Gastrocnemius medialis (tissue), 4 donors: ENCODE measurements around the gene DPH2. TPM values are rescaled to one million over a fixed set of nuclear protein-coding genes. Genes with fewer than 3 reads are reported as not detected.

ENCODE experiments used
- ATAC-seq, 2 donors: fragments of 150-250 bp; one replicate each; pipeline ENCODE4 v1.9.1; 2016
- DNase-seq, 2 donors: peaks; one replicate each; pipeline ENCODE4 v3.0.0-alpha.2; 2019
- H3K27ac ChIP-seq, 4 donors: fragments of 200-600 bp; sonication (generic); 1 replicate in 1 of 4; 2 replicates in 3 of 4; pipeline ENCODE4 v1.5.1; 2016 to 2018; ENCODE audit warnings: mild to moderate bottlenecking in 2 of 4, moderate library complexity in 1 of 4
- H3K27me3 ChIP-seq, 3 donors: fragments of 200-600 bp; sonication (generic) in 2 of 3; 1 replicate in 1 of 3; 2 replicates in 2 of 3; pipeline versions ENCODE4 v1.5.1 to v1.6.0; 2016 to 2019; ENCODE audit warnings: mild to moderate bottlenecking in 1 of 3, moderate library complexity in 1 of 3
- H3K36me3 ChIP-seq, 2 donors: fragments of 200-600 bp; sonication (generic) in 1 of 2; one replicate each; pipeline ENCODE4 v1.5.1; 2017 to 2018
- H3K4me1 ChIP-seq, 2 donors: fragments of 200-600 bp; sonication (generic) in 1 of 2; one replicate each; pipeline ENCODE4 v1.5.1; 2016 to 2017; ENCODE audit warnings: mild to moderate bottlenecking in 2 of 2
- H3K4me3 ChIP-seq, 4 donors: fragments of 200-600 bp; sonication (generic) in 3 of 4; 1 replicate in 1 of 4; 2 replicates in 3 of 4; pipeline ENCODE4 v1.5.1; 2016 to 2019; ENCODE audit warnings: mild to moderate bottlenecking in 2 of 4
- H3K9me3 ChIP-seq, 3 donors: fragments of 200-600 bp; sonication (generic) in 2 of 3; 1 replicate in 1 of 3; 2 replicates in 2 of 3; pipeline ENCODE4 v1.5.1; 2016 to 2019
- CTCF ChIP-seq, 5 experiments: fragments of 450-650 bp in 3 of 5; fragments of 200-600 bp in 2 of 5; sonication (generic) in 2 of 5; IDR thresholded peaks in 4 of 5; conservative IDR thresholded peaks in 1 of 5; 1 replicate in 4 of 5; 2 replicates in 1 of 5; pipeline ENCODE4 v1.5.1; 2016 to 2019; ENCODE audit warnings: antibody characterized with exemption in 5 of 5, mild to moderate bottlenecking in 3 of 5, moderate library complexity in 3 of 5
- POLR2A ChIP-seq, 2 donors: fragments of 450-650 bp; IDR thresholded peaks; one replicate each; pipeline ENCODE4 v1.6.1; 2017; ENCODE audit warnings: antibody characterized with exemption in 2 of 2, mild to moderate bottlenecking in 2 of 2, moderate library complexity in 2 of 2
- in situ Hi-C, 4 donors: fragments of 200-750 bp; cut with MboI; loops; one replicate each; pipeline versions ENCODE4 v1.15.0 to v1.8.0; 2017; ENCODE audit warnings: low sequenced_read_pairs in 4 of 4
- intact Hi-C: fragments of 100-400 bp; cut with DNase I; formaldehyde crosslinking; loops from one replicate; pipeline ENCODE4 v1.15.1; 2023; ENCODE audit warnings: low total_unique reads
- total RNA-seq, 4 donors: library from RNA; depleted of rRNA; stranded (reverse); fragments of >200 nt; gene quantifications; one replicate each; pipeline versions ENCODE4 v1.1.0 to v1.2.3, GENCODE V29; 2016

Gene DPH2
- total RNA-seq, 4 donors from 2014 or later, result 53.1 to 68.3 (median 55.3) TPM

- intact Hi-C loops (no loop called here), in situ Hi-C loops (no loop called here)
- Histone ChIP-seq H3K27me3 (no peaks in the 10 kb centered on the region), H3K36me3 (peaks cover 0 to 98% of the 10 kb centered on the region in 2 donors), H3K27ac (no peak overlapping the region), H3K4me3 (no peak overlapping the region), H3K9me3 (no peaks in the 10 kb centered on the region), H3K4me1 (peaks cover 0 to 5% of the 10 kb centered on the region in 2 donors)
- no peak for ATAC-seq
- no peak for DNase-seq
- TF ChIP-seq POLR2A (IDR thresholded peaks at IDR 0.05) (no peak), CTCF (IDR thresholded peaks at IDR 0.05 in 4 of 5, conservative IDR thresholded peaks at IDR 0.05 in 1 of 5) (no peak)
Observed at GRCh38 chr1:43962324-43962723, 7.5 kb upstream of the DPH2 start.

- intact Hi-C loops, result no loop called here
- Histone ChIP-seq H3K4me1 (peaks cover 0 to 5% of the 10 kb centered on the region in 2 donors), H3K27me3 (no peaks in the 10 kb centered on the region), H3K27ac (no peak overlapping the region), H3K9me3 (no peaks in the 10 kb centered on the region), H3K4me3 (no peak overlapping the region), H3K36me3 (peaks cover 0 to 97% of the 10 kb centered on the region in 2 donors)
- in situ Hi-C loops, result no loop called here
- no peak for TF ChIP-seq POLR2A (IDR thresholded peaks at IDR 0.05)
- no peak for TF ChIP-seq CTCF (IDR thresholded peaks at IDR 0.05 in 4 of 5, conservative IDR thresholded peaks at IDR 0.05 in 1 of 5)
- DNase-seq (no peak), ATAC-seq (no peak)
Observed at GRCh38 chr1:43963006-43963405, 6.8 kb upstream of the DPH2 start.

GRCh38 chr1:43963890-43964289 lies 5.9 kb upstream of the DPH2 start:
- intact Hi-C loops (no loop called here), in situ Hi-C loops (no loop called here)
- Histone ChIP-seq H3K27me3 (no peaks in the 10 kb centered on the region), H3K36me3 (peaks cover 0 to 88% of the 10 kb centered on the region in 2 donors), H3K9me3 (no peaks in the 10 kb centered on the region), H3K27ac (no peak overlapping the region), H3K4me1 (peaks cover 0 to 5% of the 10 kb centered on the region in 2 donors), H3K4me3 (no peak overlapping the region)
- DNase-seq, result no peak
- no peak for ATAC-seq
- TF ChIP-seq POLR2A (IDR thresholded peaks at IDR 0.05) (no peak), CTCF (IDR thresholded peaks at IDR 0.05 in 4 of 5, conservative IDR thresholded peaks at IDR 0.05 in 1 of 5) (no peak)

- Histone ChIP-seq H3K9me3 (no peaks in the 10 kb centered on the region), H3K27me3 (no peaks in the 10 kb centered on the region), H3K4me3 (no peak overlapping the region), H3K4me1 (peaks cover 0 to 6% of the 10 kb centered on the region in 2 donors), H3K27ac (no peak overlapping the region), H3K36me3 (peaks cover 0 to 74% of the 10 kb centered on the region in 2 donors)
- ATAC-seq (no peak), DNase-seq (no peak)
- TF ChIP-seq CTCF (IDR thresholded peaks at IDR 0.05 in 4 of 5, conservative IDR thresholded peaks at IDR 0.05 in 1 of 5) (no peak), POLR2A (IDR thresholded peaks at IDR 0.05) (no peak)
- in situ Hi-C loops, result no loop called here
- intact Hi-C loops, result no loop called here
Observed at GRCh38 chr1:43965316-43965715, 4.5 kb upstream of the DPH2 start.

- H3K4me1 ChIP-seq, result peaks cover 14 to 30% of the 10 kb centered on the region in 2 donors
- H3K27ac ChIP-seq, result no peak overlapping the region
- H3K9me3 ChIP-seq, result no peaks in the 10 kb centered on the region
- in situ Hi-C loops (no loop called here), intact Hi-C loops (no loop called here)
- no peak for ATAC-seq
- TF ChIP-seq POLR2A (IDR thresholded peaks at IDR 0.05), result no peak
- TF ChIP-seq CTCF (IDR thresholded peaks at IDR 0.05 in 4 of 5, conservative IDR thresholded peaks at IDR 0.05 in 1 of 5), result no peak
- peaks cover 0 to 55% of the 10 kb centered on the region in 2 donors for H3K36me3 ChIP-seq
- no peak overlapping the region for H3K4me3 ChIP-seq
- DNase-seq, result no peak
- H3K27me3 ChIP-seq, result no peaks in the 10 kb centered on the region
Observed at GRCh38 chr1:43968348-43968948, 1.4 kb upstream of the DPH2 start.
